Measurements from ENCODE around the gene MED26. TPM values are rescaled to one million over a fixed set of nuclear protein-coding genes. Genes with fewer than 3 reads are reported as not detected.

Gene MED26
- total and polyA plus RNA-seq, 9 of the 15 experiments (the other 6 are each of a cell fraction or from before 2014, with no cell fraction given), result 0.71 to 15.1 (median 6.2) TPM

- TF ChIP-seq ZNF347 (CRISPR knock-in tag; IDR thresholded peaks at IDR 0.05; ENCODE audit: low read depth), result no peak
Observed at GRCh38 chr19:16605553-16605994, 22.4 kb downstream of the MED26 start (continued).

GRCh38 chr19:16605115-16605514 is 22.9 kb downstream of the MED26 start:
- Histone ChIP-seq H3K4me2 (ENCODE audit: insufficient read depth, low read length) (no peak overlapping the region), H3K79me2 (ENCODE audit: control insufficient read depth, insufficient read depth, low read length) (peaks cover 97% of the 10 kb centered on the region), H3K27ac (ENCODE audit: extremely low read depth, low read depth, low read length) (no peak overlapping the region), H4K20me1 (replicated peaks; ENCODE audit: control insufficient read depth, insufficient read depth, low read length) (peaks cover 60% of the 10 kb centered on the region), H3K4me1 (replicated peaks in 1 of 2; ENCODE audit: control insufficient read depth in 2 of 2, insufficient read depth in 2 of 2, low read length in 2 of 2) (peaks cover 4 to 35% of the 10 kb centered on the region in 2 experiments; a peak in 4 of 5 replicates), H3K9ac (ENCODE audit: insufficient read depth in 1 of 2, low read depth in 2 of 2, low read length in 2 of 2) (peak overlapping the region in 1 of 2 experiments; percentile 71; a peak in 2 of 4 replicates), H3K9me1 (ENCODE audit: control insufficient read depth, insufficient read depth, low read length) (peaks cover 15% of the 10 kb centered on the region), H3K36me3 (ENCODE audit: control insufficient read depth, insufficient read depth, low read length) (peaks cover 24% of the 10 kb centered on the region), H3K4me3 (no peak overlapping the region), H2AFZ (ENCODE audit: low read depth, low read length) (no peak overlapping the region), H3K27me3 (ENCODE audit: control insufficient read depth in 2 of 2, insufficient read depth in 2 of 2, low read length in 2 of 2) (no peaks in the 10 kb centered on the region), H3K9me3 (replicated peaks; ENCODE audit: control insufficient read depth, insufficient read depth, low read depth, low read length) (no peaks in the 10 kb centered on the region)
- no peak for TF ChIP-seq ZNF316 (IDR thresholded peaks at IDR 0.05)
- CTCF ChIA-PET (ENCODE audit: low intra/inter-chr PET ratio), result no interaction called here
- POLR2A ChIA-PET, result interaction anchor here (0.5 to 1.3 kb wide), 4 partner anchors 13 to 189 kb away, joined by 3 to 10 read pairs (median 3); no protein-coding TSS in a partner anchor
- intact Hi-C loops (cut with micrococcal nuclease), result no loop called here
- 80% methylated on average over 3 of the region's 3 CpGs for WGBS (ENCODE audit: insufficient coverage, low coverage, missing lambda C conversion rate)
- ATAC-seq (no peak), FAIRE-seq (no peak), DNase-seq (ENCODE audit: extremely low read depth in 1 of 4, low spot score in 3 of 4) (no peak)
- in situ Hi-C loops (cut with MboI), result no loop called here
- no TSS peak for BruUV-seq (replicated peaks)

- no TSS peak for BruUV-seq (replicated peaks)
- FAIRE-seq (no peak), ATAC-seq (no peak), DNase-seq (ENCODE audit: extremely low read depth in 1 of 4, low spot score in 3 of 4) (no peak)
- Histone ChIP-seq H3K36me3 (ENCODE audit: control insufficient read depth, insufficient read depth, low read length) (peaks cover 24% of the 10 kb centered on the region), H3K27ac (ENCODE audit: extremely low read depth, low read depth, low read length) (no peak overlapping the region; the same call in 2 of the 3 replicates), H4K20me1 (replicated peaks; ENCODE audit: control insufficient read depth, insufficient read depth, low read length) (peaks cover 56% of the 10 kb centered on the region), H3K4me3 (no peak overlapping the region), H3K79me2 (ENCODE audit: control insufficient read depth, insufficient read depth, low read length) (peaks cover 97% of the 10 kb centered on the region), H2AFZ (ENCODE audit: low read depth, low read length) (no peak overlapping the region), H3K9me1 (ENCODE audit: control insufficient read depth, insufficient read depth, low read length) (peaks cover 15% of the 10 kb centered on the region), H3K9ac (ENCODE audit: insufficient read depth in 1 of 2, low read depth in 2 of 2, low read length in 2 of 2) (0 out of 4 replicates have a peak overlapping the region, but pooled peaks of 1 of the 2 experiments have one; percentile 33), H3K9me3 (replicated peaks; ENCODE audit: control insufficient read depth, insufficient read depth, low read depth, low read length) (no peaks in the 10 kb centered on the region), H3K4me1 (replicated peaks in 1 of 2; ENCODE audit: control insufficient read depth in 2 of 2, insufficient read depth in 2 of 2, low read length in 2 of 2) (peaks cover 4 to 40% of the 10 kb centered on the region in 2 experiments; a peak in 4 of 5 replicates), H3K4me2 (ENCODE audit: insufficient read depth, low read length) (no peak overlapping the region), H3K27me3 (ENCODE audit: control insufficient read depth in 2 of 2, insufficient read depth in 2 of 2, low read length in 2 of 2) (no peaks in the 10 kb centered on the region)
- WGBS (ENCODE audit: insufficient coverage, low coverage, missing lambda C conversion rate), result 81% methylated on average over 5 of the region's 6 CpGs
- in situ Hi-C loops (cut with MboI) (no loop called here), intact Hi-C loops (cut with micrococcal nuclease) (no loop called here)
- ChIA-PET CTCF (ENCODE audit: low intra/inter-chr PET ratio) (no interaction called here), POLR2A (interaction anchor here (0.6 to 1.3 kb wide), 2 partner anchors 14 to 228 kb away, joined by 3 to 10 read pairs; no protein-coding TSS in a partner anchor)
- TF ChIP-seq ZSCAN29 (IDR thresholded peaks at IDR 0.05), result no peak
- peak; percentile 79 for TF ChIP-seq CEBPB (tag; IDR thresholded peaks at IDR 0.05)
Observed at GRCh38 chr19:16604615-16605014, 23.4 kb downstream of the MED26 start.

Measured in K562 (cell line).